K562 (cell line): ENCODE results near the gene TSPAN12. TPM values are rescaled to one million over a fixed set of nuclear protein-coding genes. Genes with fewer than 3 reads are reported as not detected.
"Not testable (repeated sequence)": the region's sequence is repeated elsewhere in the genome, so short reads cannot be mapped to it uniquely, and the experiment has no call there.

Experiments used
- ATAC-seq: fragments of 200-7000 bp; cut with Tn5 transposase; 3 replicates; pipeline ENCODE4 v1.9.1; 2020; ENCODE audit warnings: moderate library complexity
- BruUV-seq: library from RNA; stranded (reverse); fragments of 400-500 nt; replicated peaks from 2 replicates; lab custom pipeline; 2021; lab: Mats Ljungman, UMichigan
- CTCF ChIA-PET: fragments of 300-600 bp; formaldehyde crosslinking; extraction: SDS; loops from one replicate; lab custom pipeline; 2021; ENCODE audit warnings: low intra/inter-chr PET ratio; lab: Yijun Ruan, JAX
- POLR2A ChIA-PET: fragments of 300-600, 350-650 bp; sonication (Branson Sonifier 250); formaldehyde crosslinking; extraction: SDS; loops from one replicate; lab custom pipeline; 2021; ENCODE audit warnings: antibody characterized with exemption, inconsistent platforms; lab: Yijun Ruan, JAX
- DNase-seq, 4 experiments: peaks; one replicate each; pipeline versions ENCODE4 v3.0.0 to v3.0.0-alpha.2; 2011 to 2018; ENCODE audit warnings: low spot score in 3 of 4, mixed read lengths in 3 of 4; ENCODE audit errors: extremely low read depth in 1 of 4
- FAIRE-seq: peaks from 2 replicates; lab custom pipeline; 2011; peaks lifted over from hg19 to GRCh38; lab: Jason Lieb, UNC
- H2AFZ ChIP-seq: 2 replicates; pipeline ENCODE4 v1.6.0; 2011; ENCODE audit warnings: low read depth, low read length, control low read depth, inconsistent platforms
- H3K27ac ChIP-seq: fragments of 200-600 bp; 3 replicates; pipeline ENCODE4 v1.8.0; 2011; ENCODE audit warnings: low read depth, mild to moderate bottlenecking, control low read depth, inconsistent platforms, low read length, moderate library complexity, mixed read lengths; ENCODE audit errors: extremely low read depth
- H3K27me3 ChIP-seq, 2 experiments: fragments of 300-600 bp in 1 of 2; 2 replicates in 1 of 2; 3 replicates in 1 of 2; pipeline versions ENCODE4 v1.6.0 to v1.8.0; 2011; ENCODE audit warnings: inconsistent platforms in 2 of 2, low read length in 2 of 2, mild to moderate bottlenecking in 1 of 2, mixed read lengths in 1 of 2, moderate library complexity in 1 of 2; ENCODE audit not compliant: control insufficient read depth in 2 of 2, insufficient read depth in 2 of 2
- H3K36me3 ChIP-seq: fragments of 300-600 bp; 3 replicates; pipeline ENCODE4 v1.8.0; 2011; ENCODE audit warnings: mild to moderate bottlenecking, low read length, inconsistent platforms; ENCODE audit not compliant: control insufficient read depth, insufficient read depth
- H3K4me1 ChIP-seq, 2 experiments: fragments of 200-600 bp in 1 of 2; replicated peaks in 1 of 2; 2 replicates in 1 of 2; 3 replicates in 1 of 2; pipeline versions ENCODE4 v1.5.1 to v1.8.0; 2011; ENCODE audit warnings: inconsistent platforms in 2 of 2, low read length in 2 of 2, mild to moderate bottlenecking in 1 of 2, mixed read lengths in 1 of 2, moderate library complexity in 1 of 2; ENCODE audit not compliant: control insufficient read depth in 2 of 2, insufficient read depth in 2 of 2
- H3K4me2 ChIP-seq: 2 replicates; pipeline ENCODE4 v1.6.1; 2011; ENCODE audit warnings: low read length, control low read depth, inconsistent platforms, mixed read lengths; ENCODE audit not compliant: insufficient read depth
- H3K4me3 ChIP-seq: fragments of 200-600 bp; sonication (generic), shearing (Covaris generic); 2 replicates; pipeline ENCODE4 v1.5.1; 2016; ENCODE audit warnings: control low read depth, inconsistent platforms
- H3K79me2 ChIP-seq: fragments of 200-600 bp; 3 replicates; pipeline ENCODE4 v1.8.0; 2011; ENCODE audit warnings: low read length, inconsistent platforms; ENCODE audit not compliant: control insufficient read depth, insufficient read depth
- H3K9ac ChIP-seq, 2 experiments: 2 replicates each; pipeline versions ENCODE4 v1.6.0 to v1.6.1; 2011; ENCODE audit warnings: low read depth in 2 of 2, low read length in 2 of 2, control low read depth in 1 of 2, inconsistent platforms in 1 of 2, mild to moderate bottlenecking in 1 of 2, mixed read lengths in 1 of 2; ENCODE audit not compliant: insufficient read depth in 1 of 2
- H3K9me1 ChIP-seq: one replicate; pipeline ENCODE4 v1.6.0; 2011; ENCODE audit warnings: inconsistent platforms, mild to moderate bottlenecking, low read length, moderate library complexity; ENCODE audit not compliant: control insufficient read depth, insufficient read depth
- H3K9me3 ChIP-seq: replicated peaks from 2 replicates; pipeline ENCODE4 v1.5.1; 2011; ENCODE audit warnings: low read depth, low read length, inconsistent platforms; ENCODE audit not compliant: control insufficient read depth, insufficient read depth
- H4K20me1 ChIP-seq: replicated peaks from 2 replicates; pipeline ENCODE4 v1.6.1; 2011; ENCODE audit warnings: low read length, inconsistent platforms, mixed read lengths; ENCODE audit not compliant: control insufficient read depth, insufficient read depth
- NFATC3 ChIP-seq: fragments of 450-650 bp; IDR thresholded peaks from 2 replicates; pipeline ENCODE4 v1.6.1; 2017; ENCODE audit warnings: mild to moderate bottlenecking
- PRPF4 ChIP-seq: fragments of 200-400 bp; formaldehyde crosslinking; IDR thresholded peaks from one replicate; pipeline ENCODE4 v1.6.1; 2017; ENCODE audit warnings: low read length, low read depth, mild to moderate bottlenecking; ENCODE audit not compliant: insufficient read depth, poor library complexity, severe bottlenecking
- SETDB1 ChIP-seq: IDR thresholded peaks from one replicate; pipeline ENCODE4 v1.6.1; 2012; ENCODE audit warnings: low read length, control low read depth, inconsistent platforms
- ZNF174 ChIP-seq: fragments of 250-450 bp; sonication (Bioruptor Pico); IDR thresholded peaks from 2 replicates; pipeline ENCODE4 v1.4.0; 2020; ENCODE audit warnings: mild to moderate bottlenecking
- WGBS: fragments of 100-300 bp; shearing (Covaris generic); methylation state at CpG from one replicate; pipeline ENCODE4 v1.1.6; 2016; ENCODE audit warnings: low coverage, mixed read lengths; ENCODE audit not compliant: insufficient coverage; ENCODE audit errors: missing lambda C conversion rate; 5-methylcytosine and 5-hydroxymethylcytosine counted together
- in situ Hi-C: fragments of 300-500 bp; cut with MboI; formaldehyde crosslinking; loops from 4 replicates; pipeline ENCODE4 v1.15.0; 2018; ENCODE audit warnings: inconsistent platforms, mixed read lengths
- intact Hi-C: fragments of 100-400 bp; cut with micrococcal nuclease; formaldehyde crosslinking; loops from 2 replicates; pipeline ENCODE4 v1.14.2; 2022
- polyA plus RNA-seq, 8 experiments: library from polyadenylated mRNA; depleted of rRNA in 4 of 8; stranded (reverse) in 5 of 8; unstranded in 3 of 8; fragments of >200 nt; fragmentation: Nextera tagmentation in 2 of 8; fragmentation: Illumina TruSeq in 1 of 8; extraction: Ambion mirVana in 2 of 8; extraction: Trizol in 1 of 8; gene quantifications; 2 replicates each; pipeline versions ENCODE4 v1.2.1 to v1.2.3, GENCODE V29; 2011 to 2014; ENCODE audit warnings: inconsistent platforms in 1 of 8, missing spikeins in 1 of 8
- total RNA-seq, 7 experiments: library from RNA; depleted of rRNA in 6 of 7; stranded (reverse); fragments of >200 nt in 6 of 7; fragmentation: Illumina TruSeq in 2 of 7; extraction: Trizol in 2 of 7; gene quantifications; 2 replicates each; pipeline versions ENCODE4 v1.2.1 to v1.2.3, GENCODE V29; 2011 to 2021; ENCODE audit warnings: low replicate concordance in 1 of 7
- TF ChIP-seq, protein P1 (sequence below): fragments of 450-650 bp; IDR thresholded peaks from 2 replicates; pipeline ENCODE4 v1.6.1; 2014; ENCODE audit warnings: low read depth, mild to moderate bottlenecking, moderate library complexity, borderline replicate concordance
- TF ChIP-seq, protein P2 (sequence below), 2 experiments: fragments of 150-350 bp in 1 of 2; IDR thresholded peaks; 2 replicates each; pipeline ENCODE4 v1.6.1; 2012 to 2016; ENCODE audit warnings: low read depth in 2 of 2, low read length in 2 of 2, mild to moderate bottlenecking in 1 of 2, moderate library complexity in 1 of 2

The TSPAN12 gene
- total and polyA plus RNA-seq, 9 of the 15 experiments (the other 6 are each of a cell fraction or from before 2014, with no cell fraction given), result 0.13 to 1.7 (median 0.35) TPM; not detected in 1

DNA sequence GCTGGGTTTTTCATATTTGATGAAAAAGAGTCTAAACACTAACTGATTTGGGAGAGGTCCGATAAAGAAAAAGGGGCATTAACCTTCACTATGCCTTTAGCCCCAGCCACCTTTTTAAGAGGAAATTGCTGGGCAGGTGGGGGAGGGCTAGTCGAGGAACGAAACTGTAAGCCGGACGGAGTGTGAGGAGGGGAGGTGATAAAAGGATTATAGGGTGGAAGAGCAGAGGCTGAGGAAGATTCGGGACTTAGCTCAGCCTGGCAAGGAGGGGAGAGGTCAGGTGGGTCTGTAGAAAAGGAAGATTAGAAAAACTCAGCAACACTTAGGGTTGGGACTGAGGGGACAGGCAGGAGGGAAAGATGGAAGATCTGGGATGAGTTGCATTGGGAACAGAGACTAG is 77.0 kb downstream of the TSPAN12 start:
- no TSS peak for BruUV-seq
- 0% methylated on average over 6 of the region's 6 CpGs for WGBS
- no peaks in the 10 kb centered on the region for H3K36me3 ChIP-seq
- ChIA-PET POLR2A (no interaction called here), CTCF (no interaction called here)
- TF ChIP-seq SETDB1 (no peak), PRPF4 (no peak), ZNF174 (CRISPR knock-in tag) (no peak), NFATC3 (no peak)
- TF ChIP-seq, protein P1, sequence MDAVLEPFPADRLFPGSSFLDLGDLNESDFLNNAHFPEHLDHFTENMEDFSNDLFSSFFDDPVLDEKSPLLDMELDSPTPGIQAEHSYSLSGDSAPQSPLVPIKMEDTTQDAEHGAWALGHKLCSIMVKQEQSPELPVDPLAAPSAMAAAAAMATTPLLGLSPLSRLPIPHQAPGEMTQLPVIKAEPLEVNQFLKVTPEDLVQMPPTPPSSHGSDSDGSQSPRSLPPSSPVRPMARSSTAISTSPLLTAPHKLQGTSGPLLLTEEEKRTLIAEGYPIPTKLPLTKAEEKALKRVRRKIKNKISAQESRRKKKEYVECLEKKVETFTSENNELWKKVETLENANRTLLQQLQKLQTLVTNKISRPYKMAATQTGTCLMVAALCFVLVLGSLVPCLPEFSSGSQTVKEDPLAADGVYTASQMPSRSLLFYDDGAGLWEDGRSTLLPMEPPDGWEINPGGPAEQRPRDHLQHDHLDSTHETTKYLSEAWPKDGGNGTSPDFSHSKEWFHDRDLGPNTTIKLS, result no peak
- TF ChIP-seq, protein P2, sequence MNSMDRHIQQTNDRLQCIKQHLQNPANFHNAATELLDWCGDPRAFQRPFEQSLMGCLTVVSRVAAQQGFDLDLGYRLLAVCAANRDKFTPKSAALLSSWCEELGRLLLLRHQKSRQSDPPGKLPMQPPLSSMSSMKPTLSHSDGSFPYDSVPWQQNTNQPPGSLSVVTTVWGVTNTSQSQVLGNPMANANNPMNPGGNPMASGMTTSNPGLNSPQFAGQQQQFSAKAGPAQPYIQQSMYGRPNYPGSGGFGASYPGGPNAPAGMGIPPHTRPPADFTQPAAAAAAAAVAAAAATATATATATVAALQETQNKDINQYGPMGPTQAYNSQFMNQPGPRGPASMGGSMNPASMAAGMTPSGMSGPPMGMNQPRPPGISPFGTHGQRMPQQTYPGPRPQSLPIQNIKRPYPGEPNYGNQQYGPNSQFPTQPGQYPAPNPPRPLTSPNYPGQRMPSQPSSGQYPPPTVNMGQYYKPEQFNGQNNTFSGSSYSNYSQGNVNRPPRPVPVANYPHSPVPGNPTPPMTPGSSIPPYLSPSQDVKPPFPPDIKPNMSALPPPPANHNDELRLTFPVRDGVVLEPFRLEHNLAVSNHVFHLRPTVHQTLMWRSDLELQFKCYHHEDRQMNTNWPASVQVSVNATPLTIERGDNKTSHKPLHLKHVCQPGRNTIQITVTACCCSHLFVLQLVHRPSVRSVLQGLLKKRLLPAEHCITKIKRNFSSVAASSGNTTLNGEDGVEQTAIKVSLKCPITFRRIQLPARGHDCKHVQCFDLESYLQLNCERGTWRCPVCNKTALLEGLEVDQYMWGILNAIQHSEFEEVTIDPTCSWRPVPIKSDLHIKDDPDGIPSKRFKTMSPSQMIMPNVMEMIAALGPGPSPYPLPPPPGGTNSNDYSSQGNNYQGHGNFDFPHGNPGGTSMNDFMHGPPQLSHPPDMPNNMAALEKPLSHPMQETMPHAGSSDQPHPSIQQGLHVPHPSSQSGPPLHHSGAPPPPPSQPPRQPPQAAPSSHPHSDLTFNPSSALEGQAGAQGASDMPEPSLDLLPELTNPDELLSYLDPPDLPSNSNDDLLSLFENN (IDR thresholded peaks at IDR 0.05; ENCODE audit: low read depth in 2 of 2, low read length in 2 of 2), result no peak
- H3K4me3 ChIP-seq, result no peak overlapping the region
- H3K27ac ChIP-seq, result no peak overlapping the region
- no peaks in the 10 kb centered on the region for H3K9me3 ChIP-seq
- FAIRE-seq (no peak), DNase-seq (no peak), ATAC-seq (no peak)
- in situ Hi-C loops (loop anchor here (25.0 kb wide), 1 partner anchor 756 kb away; no protein-coding TSS in a partner anchor), intact Hi-C loops (no loop called here)
- no peaks in the 10 kb centered on the region for H4K20me1 ChIP-seq
- no peaks in the 10 kb centered on the region for H3K79me2 ChIP-seq
- H3K9ac ChIP-seq, result no peak overlapping the region
- H3K4me1 ChIP-seq, result no peaks in the 10 kb centered on the region
- no peak overlapping the region for H3K4me2 ChIP-seq
- H2AFZ ChIP-seq, result no peak overlapping the region
- H3K27me3 ChIP-seq, result peaks cover 11 to 24% of the 10 kb centered on the region in 2 experiments
- no peaks in the 10 kb centered on the region for H3K9me1 ChIP-seq

DNA sequence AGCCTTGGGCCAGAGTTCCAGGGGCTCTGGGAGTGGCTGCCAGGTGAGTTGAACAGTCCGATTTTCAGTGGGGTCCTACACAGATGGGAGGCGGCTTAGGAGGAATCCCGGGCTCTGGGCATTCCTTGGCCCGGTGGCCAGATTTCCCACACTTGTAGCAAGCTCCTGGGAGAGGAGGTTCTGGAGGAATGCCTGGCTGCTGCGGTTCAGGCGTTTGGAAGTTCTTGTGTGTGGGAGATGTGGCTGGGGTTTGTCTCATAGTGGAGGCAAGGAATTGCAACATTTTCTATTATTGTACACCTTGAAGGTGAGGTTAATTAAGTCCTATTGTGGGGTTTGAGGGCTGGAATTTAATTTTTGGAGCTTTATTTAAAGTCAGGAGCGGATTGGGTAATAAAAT is 77.5 kb downstream of the TSPAN12 start:
- ATAC-seq, H3K79me2 ChIP-seq, H3K4me1 ChIP-seq, H3K4me2 ChIP-seq, intact Hi-C loops, H4K20me1 ChIP-seq, H3K27ac ChIP-seq, DNase-seq, H3K9me3 ChIP-seq, H2AFZ ChIP-seq, H3K4me3 ChIP-seq, FAIRE-seq, H3K9me1 ChIP-seq, CTCF ChIA-PET, H3K9ac ChIP-seq, H3K36me3 ChIP-seq, POLR2A ChIA-PET, BruUV-seq: not testable (repeated sequence)
- 0% methylated on average over 7 of the region's 7 CpGs for WGBS
- in situ Hi-C loops, result loop anchor here (25.0 kb wide), 1 partner anchor 757 kb away; no protein-coding TSS in a partner anchor
- H3K27me3 ChIP-seq, result peaks cover 11 to 24% of the 10 kb centered on the region in 2 experiments
